NT2/D1 (cell line): ENCODE measurements around the gene CNOT1.

Source experiments
- YY1 ChIP-seq: IDR thresholded peaks from 2 replicates; pipeline ENCODE4 v1.6.1; 2011; ENCODE audit not compliant: insufficient read length, insufficient read depth
- ZNF274 ChIP-seq: IDR thresholded peaks from 2 replicates; pipeline ENCODE4 v1.6.1; 2011; ENCODE audit warnings: mild to moderate bottlenecking, low read depth, low read length

GRCh38 chr16:58644765-58645487, 15.3 kb upstream of the CNOT1 start:
- TF ChIP-seq ZNF274, result no peak
- TF ChIP-seq YY1, result no peak
